Activated naive CD8-positive, alpha-beta T cell treated with anti-CD3 and anti-CD28 coated beads, Interleukin-2, amount 50 U/mL, for 24 hours (primary cell): ENCODE data around the gene FAM216B.
A peak's percentile ranks its signal among the peaks of the same experiment; 100 is the strongest.
"Not testable (repeated sequence)": the region's sequence is repeated elsewhere in the genome, so short reads cannot be mapped to it uniquely, and the experiment has no call there.

ENCODE experiments used
- ATAC-seq: fragments of 150-1000 bp; cut with Tn5 transposase; one replicate; pipeline ENCODE4 v1.10.0; 2021
- DNase-seq: peaks from one replicate; pipeline ENCODE4 v3.0.0; 2021
- H3K27ac Mint-ChIP-seq: one replicate; pipeline ENCODE4 v1.8.0; 2021; ENCODE audit warnings: mild to moderate bottlenecking, mixed read lengths
- H3K27me3 Mint-ChIP-seq: one replicate; pipeline ENCODE4 v1.8.0; 2021; ENCODE audit warnings: mixed read lengths
- H3K36me3 Mint-ChIP-seq: one replicate; pipeline ENCODE4 v1.8.0; 2021; ENCODE audit warnings: low read depth, mixed read lengths
- H3K4me1 Mint-ChIP-seq: one replicate; pipeline ENCODE4 v1.8.0; 2021; ENCODE audit warnings: mixed read lengths
- H3K4me3 Mint-ChIP-seq: one replicate; pipeline ENCODE4 v1.8.0; 2021; ENCODE audit warnings: mild to moderate bottlenecking, moderate library complexity, mixed read lengths
- H3K9me3 Mint-ChIP-seq: one replicate; pipeline ENCODE4 v1.8.0; 2021; ENCODE audit warnings: mixed read lengths

The FAM216B gene

GRCh38 chr13:42798118-42798517 is 16.7 kb downstream of the FAM216B start:
- H3K4me3 Mint-ChIP-seq, result no peak overlapping the region
- H3K36me3 Mint-ChIP-seq, result no peaks in the 10 kb centered on the region
- H3K9me3 Mint-ChIP-seq, result no peaks in the 10 kb centered on the region
- H3K27me3 Mint-ChIP-seq, result peaks cover 12% of the 10 kb centered on the region
- ATAC-seq (no peak), DNase-seq (no peak)
- H3K4me1 Mint-ChIP-seq, result no peaks in the 10 kb centered on the region
- no peak overlapping the region for H3K27ac Mint-ChIP-seq

GRCh38 chr13:42800109-42800643 is 18.8 kb downstream of the FAM216B start:
- no peaks in the 10 kb centered on the region for H3K4me1 Mint-ChIP-seq
- H3K36me3 Mint-ChIP-seq, result no peaks in the 10 kb centered on the region
- no peak overlapping the region for H3K27ac Mint-ChIP-seq
- no peak for DNase-seq
- ATAC-seq, result no peak
- peaks cover 16% of the 10 kb centered on the region for H3K27me3 Mint-ChIP-seq
- H3K9me3 Mint-ChIP-seq, result no peaks in the 10 kb centered on the region
- H3K4me3 Mint-ChIP-seq, result no peak overlapping the region

GRCh38 chr13:42803563-42804204 is 22.3 kb downstream of the FAM216B start:
- Mint-ChIP-seq H3K4me3 (no peak overlapping the region), H3K27ac (no peak overlapping the region), H3K9me3 (no peaks in the 10 kb centered on the region), H3K27me3 (peaks cover 5% of the 10 kb centered on the region), H3K4me1 (peaks cover 2% of the 10 kb centered on the region), H3K36me3 (no peaks in the 10 kb centered on the region)
- ATAC-seq, result no peak
- no peak for DNase-seq

- Mint-ChIP-seq H3K27ac (no peak overlapping the region), H3K4me3 (no peak overlapping the region), H3K27me3 (peaks cover 8% of the 10 kb centered on the region), H3K36me3 (no peaks in the 10 kb centered on the region), H3K4me1 (peaks cover 4% of the 10 kb centered on the region), H3K9me3 (no peaks in the 10 kb centered on the region)
- DNase-seq (no peak), ATAC-seq (no peak)
Measured at GRCh38 chr13:42804244-42804874, 23.0 kb downstream of the FAM216B start.

GRCh38 chr13:42807241-42807640 is 25.9 kb downstream of the FAM216B start:
- Mint-ChIP-seq H3K36me3 (no peaks in the 10 kb centered on the region), H3K27me3 (peaks cover 17% of the 10 kb centered on the region), H3K27ac (no peak overlapping the region), H3K4me3 (no peak overlapping the region), H3K4me1 (peaks cover 4% of the 10 kb centered on the region), H3K9me3 (no peaks in the 10 kb centered on the region)
- DNase-seq (no peak), ATAC-seq (peak; percentile 18)

GRCh38 chr13:42807866-42808265 is 26.5 kb downstream of the FAM216B start:
- Mint-ChIP-seq H3K27me3 (peaks cover 17% of the 10 kb centered on the region), H3K36me3 (no peaks in the 10 kb centered on the region), H3K4me3 (no peak overlapping the region), H3K4me1 (peaks cover 4% of the 10 kb centered on the region), H3K9me3 (no peaks in the 10 kb centered on the region), H3K27ac (no peak overlapping the region)
- DNase-seq, result no peak
- ATAC-seq, result no peak

- H3K9me3 Mint-ChIP-seq, result no peaks in the 10 kb centered on the region
- no peak overlapping the region for H3K4me3 Mint-ChIP-seq
- H3K27ac Mint-ChIP-seq, result no peak overlapping the region
- H3K27me3 Mint-ChIP-seq, result peaks cover 19% of the 10 kb centered on the region
- H3K36me3 Mint-ChIP-seq, result no peaks in the 10 kb centered on the region
- ATAC-seq, result peak; percentile 76
- no peak for DNase-seq
- peaks cover 4% of the 10 kb centered on the region for H3K4me1 Mint-ChIP-seq
Measured at GRCh38 chr13:42808341-42808940, 27.1 kb downstream of the FAM216B start.

GRCh38 chr13:42812316-42812715 is 30.9 kb downstream of the FAM216B start:
- no peak overlapping the region for H3K4me3 Mint-ChIP-seq
- peaks cover 4% of the 10 kb centered on the region for H3K4me1 Mint-ChIP-seq
- H3K36me3 Mint-ChIP-seq, result no peaks in the 10 kb centered on the region
- H3K27me3 Mint-ChIP-seq, result peaks cover 29% of the 10 kb centered on the region
- H3K27ac Mint-ChIP-seq, result no peak overlapping the region
- H3K9me3 Mint-ChIP-seq, result no peaks in the 10 kb centered on the region
- DNase-seq (no peak), ATAC-seq (no peak)

GRCh38 chr13:42814868-42815267 is 33.5 kb downstream of the FAM216B start:
- H3K36me3 Mint-ChIP-seq, result no peaks in the 10 kb centered on the region
- no peak overlapping the region for H3K27ac Mint-ChIP-seq
- H3K4me3 Mint-ChIP-seq, result no peak overlapping the region
- peaks cover 26% of the 10 kb centered on the region for H3K27me3 Mint-ChIP-seq
- ATAC-seq (no peak), DNase-seq (no peak)
- H3K9me3 Mint-ChIP-seq, result peaks cover 4% of the 10 kb centered on the region
- H3K4me1 Mint-ChIP-seq, result no peaks in the 10 kb centered on the region

GRCh38 chr13:42815681-42816080 is 34.3 kb downstream of the FAM216B start:
- peaks cover 4% of the 10 kb centered on the region for H3K9me3 Mint-ChIP-seq
- H3K27me3 Mint-ChIP-seq, result peaks cover 24% of the 10 kb centered on the region
- no peak overlapping the region for H3K27ac Mint-ChIP-seq
- H3K36me3 Mint-ChIP-seq, result no peaks in the 10 kb centered on the region
- DNase-seq (no peak), ATAC-seq (no peak)
- no peak overlapping the region for H3K4me3 Mint-ChIP-seq
- H3K4me1 Mint-ChIP-seq, result no peaks in the 10 kb centered on the region

GRCh38 chr13:42816538-42816937 is 35.2 kb downstream of the FAM216B start:
- peaks cover 4% of the 10 kb centered on the region for H3K9me3 Mint-ChIP-seq
- H3K27me3 Mint-ChIP-seq, result peaks cover 20% of the 10 kb centered on the region
- no peaks in the 10 kb centered on the region for H3K4me1 Mint-ChIP-seq
- DNase-seq, result no peak
- H3K4me3 Mint-ChIP-seq, result no peak overlapping the region
- H3K27ac Mint-ChIP-seq, result no peak overlapping the region
- no peak for ATAC-seq
- no peaks in the 10 kb centered on the region for H3K36me3 Mint-ChIP-seq

GRCh38 chr13:42819687-42820086 is 38.3 kb downstream of the FAM216B start:
- H3K27ac Mint-ChIP-seq, H3K9me3 Mint-ChIP-seq, H3K4me1 Mint-ChIP-seq, H3K36me3 Mint-ChIP-seq, DNase-seq, ATAC-seq, H3K4me3 Mint-ChIP-seq: not testable (repeated sequence)
- peaks cover 21% of the 10 kb centered on the region for H3K27me3 Mint-ChIP-seq

- DNase-seq, result no peak
- no peak for ATAC-seq
- Mint-ChIP-seq H3K27me3 (peaks cover 25% of the 10 kb centered on the region), H3K9me3 (peaks cover 4% of the 10 kb centered on the region), H3K36me3 (no peaks in the 10 kb centered on the region), H3K27ac (no peak overlapping the region), H3K4me1 (no peaks in the 10 kb centered on the region), H3K4me3 (no peak overlapping the region)
Measured at GRCh38 chr13:42820451-42820850, 39.1 kb downstream of the FAM216B start.

GRCh38 chr13:42821437-42821836 is 40.1 kb downstream of the FAM216B start:
- Mint-ChIP-seq H3K27me3 (peaks cover 19% of the 10 kb centered on the region), H3K4me3 (no peak overlapping the region), H3K27ac (no peak overlapping the region), H3K36me3 (no peaks in the 10 kb centered on the region), H3K4me1 (no peaks in the 10 kb centered on the region), H3K9me3 (peaks cover 4% of the 10 kb centered on the region)
- ATAC-seq, result no peak
- DNase-seq, result no peak
